Muscle layer of duodenum (tissue), 2 donors: Measurements from ENCODE around the gene LYRM2.

ENCODE experiments used
- H3K27ac ChIP-seq: one replicate; pipeline ENCODE4 v1.7.0; 2013; ENCODE audit warnings: mild to moderate bottlenecking, low read length
- H3K27me3 ChIP-seq: one replicate; pipeline ENCODE4 v1.7.0; 2013; ENCODE audit warnings: low read depth, mild to moderate bottlenecking, control low read depth, low read length
- H3K36me3 ChIP-seq, 2 donors: one replicate each; pipeline ENCODE4 v1.7.0; 2013; ENCODE audit warnings: low read length in 2 of 2, control low read depth in 1 of 2, mild to moderate bottlenecking in 1 of 2; ENCODE audit not compliant: insufficient read depth in 2 of 2, control insufficient read depth in 1 of 2
- H3K4me1 ChIP-seq, 2 donors: one replicate each; pipeline ENCODE4 v1.7.0; 2013; ENCODE audit warnings: low read length in 2 of 2, mild to moderate bottlenecking in 2 of 2, control low read depth in 1 of 2, moderate library complexity in 1 of 2; ENCODE audit not compliant: insufficient read depth in 2 of 2, control insufficient read depth in 1 of 2
- H3K4me3 ChIP-seq, 2 donors: one replicate each; pipeline ENCODE4 v1.7.0; 2013; ENCODE audit warnings: low read length in 2 of 2, low read depth in 1 of 2, mild to moderate bottlenecking in 1 of 2
- H3K9me3 ChIP-seq, 2 donors: one replicate each; pipeline ENCODE4 v1.7.0; 2013; ENCODE audit warnings: low read length in 2 of 2, control low read depth in 1 of 2, mild to moderate bottlenecking in 1 of 2; ENCODE audit not compliant: control insufficient read depth in 1 of 2
- donor health status: healthy.

Gene LYRM2

DNA sequence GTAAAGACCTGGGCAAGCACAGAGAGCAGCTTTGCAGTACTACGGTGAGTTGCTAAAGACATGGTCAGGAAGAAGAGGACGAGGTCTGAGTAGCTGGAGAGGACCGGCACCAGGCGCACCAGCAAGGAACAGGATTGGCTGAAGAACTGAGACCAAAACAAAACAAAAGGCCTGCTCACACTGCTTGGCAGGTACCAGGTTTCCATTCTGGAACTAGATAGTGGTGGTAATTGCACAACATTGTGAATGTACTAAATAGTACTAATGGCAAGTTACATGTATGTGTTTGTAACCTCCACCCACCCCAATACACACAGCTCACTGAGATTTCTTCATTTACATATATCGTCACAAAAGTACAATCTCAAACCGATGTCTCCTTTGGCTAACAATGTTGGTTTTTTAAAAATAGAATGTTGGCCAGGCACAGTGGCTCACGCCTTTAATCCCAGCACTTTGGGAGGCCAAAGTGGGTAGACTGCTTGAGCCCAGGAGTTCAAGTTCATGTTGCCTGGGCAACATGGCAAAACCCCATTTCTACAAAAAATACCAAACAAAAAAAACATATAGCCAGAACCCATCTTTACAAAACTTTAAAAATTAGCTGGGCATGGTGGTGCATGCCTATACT, 32.5 kb upstream of the LYRM2 start:
- peaks cover 0 to 3% of the 10 kb centered on the region in 2 donors for H3K4me1 ChIP-seq
- H3K4me3 ChIP-seq = no peak overlapping the region
- peaks cover 52 to 62% of the 10 kb centered on the region in 2 donors for H3K36me3 ChIP-seq
- no peak overlapping the region for H3K27ac ChIP-seq
- H3K9me3 ChIP-seq = no peaks in the 10 kb centered on the region
- no peaks in the 10 kb centered on the region for H3K27me3 ChIP-seq

- H3K36me3 ChIP-seq = peaks cover 38 to 51% of the 10 kb centered on the region in 2 donors
- no peak overlapping the region for H3K27ac ChIP-seq
These were observed 30.5 kb upstream of the LYRM2 start for GRCh38 chr6:89669002-89669401.

GRCh38 chr6:89667872-89668556, 29.5 kb upstream of the LYRM2 start:
- H3K4me1 ChIP-seq = no peaks in the 10 kb centered on the region
- H3K27ac ChIP-seq = no peak overlapping the region
- no peak overlapping the region for H3K4me3 ChIP-seq
- no peaks in the 10 kb centered on the region for H3K27me3 ChIP-seq
- peaks cover 34 to 51% of the 10 kb centered on the region in 2 donors for H3K36me3 ChIP-seq
- H3K9me3 ChIP-seq = no peaks in the 10 kb centered on the region

More at GRCh38 chr6:89669002-89669401, 30.5 kb upstream of the LYRM2 start:
- H3K4me3 ChIP-seq = no peak overlapping the region
- H3K27me3 ChIP-seq = no peaks in the 10 kb centered on the region
- no peaks in the 10 kb centered on the region for H3K9me3 ChIP-seq
- H3K4me1 ChIP-seq = no peaks in the 10 kb centered on the region

- no peaks in the 10 kb centered on the region for H3K9me3 ChIP-seq
These were observed 24.2 kb upstream of the LYRM2 start for GRCh38 chr6:89662659-89663223.

DNA sequence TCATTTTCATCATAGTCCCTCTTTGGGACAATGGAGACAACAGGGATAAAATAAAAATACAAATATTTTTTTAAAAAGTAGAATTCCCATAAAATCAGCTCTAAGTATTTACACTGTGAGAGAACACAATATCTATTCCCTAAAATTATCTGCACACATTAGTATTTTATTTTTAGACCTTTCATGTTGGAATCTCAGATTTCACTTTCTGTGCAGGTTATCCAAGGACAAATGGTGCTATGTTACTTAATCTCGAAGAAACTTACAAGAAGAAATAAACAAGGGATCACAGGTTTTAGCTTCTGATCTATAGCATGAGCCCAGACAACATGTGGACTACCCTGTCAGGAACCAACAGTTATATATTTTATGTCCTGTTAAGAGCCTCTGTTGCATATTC, 23.0 kb upstream of the LYRM2 start:
- Histone ChIP-seq H3K4me1 (no peaks in the 10 kb centered on the region), H3K36me3 (peaks cover 53 to 71% of the 10 kb centered on the region in 2 donors), H3K27ac (no peak overlapping the region), H3K27me3 (no peaks in the 10 kb centered on the region), H3K4me3 (no peak overlapping the region), H3K9me3 (no peaks in the 10 kb centered on the region)

More at GRCh38 chr6:89662659-89663223, 24.2 kb upstream of the LYRM2 start:
- no peaks in the 10 kb centered on the region for H3K4me1 ChIP-seq
- no peak overlapping the region for H3K27ac ChIP-seq
- no peaks in the 10 kb centered on the region for H3K27me3 ChIP-seq
- H3K36me3 ChIP-seq = peaks cover 47 to 69% of the 10 kb centered on the region in 2 donors
- no peak overlapping the region for H3K4me3 ChIP-seq

DNA sequence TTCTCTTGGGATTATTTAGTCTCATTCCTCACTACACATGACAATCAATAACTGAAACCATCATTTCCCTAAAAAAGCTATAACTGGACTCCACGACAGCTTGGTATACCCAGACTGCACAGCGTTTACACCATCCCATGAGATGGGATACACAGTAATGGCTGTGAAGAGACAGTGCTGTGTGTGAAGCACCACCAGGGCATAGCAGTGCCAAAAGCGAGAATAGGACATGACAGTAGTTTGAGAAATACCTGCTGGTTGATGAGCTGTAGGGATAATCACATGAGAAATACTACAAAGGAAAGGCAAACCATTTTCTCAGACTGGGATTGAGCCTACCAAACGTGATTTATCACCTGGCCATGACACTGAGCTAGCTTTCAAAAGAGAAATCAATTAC, 22.4 kb upstream of the LYRM2 start:
- Histone ChIP-seq H3K27ac (no peak overlapping the region), H3K36me3 (peaks cover 59 to 76% of the 10 kb centered on the region in 2 donors), H3K4me3 (no peak overlapping the region), H3K4me1 (no peaks in the 10 kb centered on the region), H3K27me3 (no peaks in the 10 kb centered on the region), H3K9me3 (no peaks in the 10 kb centered on the region)

DNA sequence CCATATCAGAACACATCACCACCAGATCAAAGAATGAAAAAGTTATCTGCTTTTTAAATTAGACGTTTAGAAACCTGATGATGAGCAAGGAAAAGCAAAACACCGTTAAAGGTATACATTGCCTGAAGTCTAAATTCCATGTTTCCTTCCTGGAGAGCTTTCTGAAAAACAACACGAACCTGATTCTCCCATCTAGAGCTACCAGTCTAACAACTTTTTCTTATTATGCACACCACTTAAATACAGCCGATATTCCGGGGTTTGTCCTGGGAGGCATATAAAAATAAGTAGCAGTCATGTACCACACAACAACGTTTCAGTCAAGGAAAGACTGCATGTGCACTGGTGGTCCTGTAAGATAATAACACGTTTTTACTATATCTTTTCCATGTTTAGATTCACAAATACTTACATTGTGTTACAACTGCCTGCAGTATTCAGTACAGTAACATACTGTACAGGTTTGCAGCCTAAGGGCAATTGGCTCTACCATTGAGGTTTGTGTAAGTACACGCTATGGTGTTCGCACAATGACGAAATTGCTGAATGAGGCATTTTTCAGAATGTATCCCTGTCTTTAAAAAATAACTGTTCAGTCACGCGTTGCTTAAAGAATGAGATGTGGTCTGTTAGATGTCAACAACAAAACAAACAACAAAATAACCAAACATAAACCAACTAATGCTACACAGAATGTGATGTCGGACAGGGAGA, 19.1 kb upstream of the LYRM2 start:
- Histone ChIP-seq H3K4me1 (no peaks in the 10 kb centered on the region), H3K4me3 (no peak overlapping the region), H3K36me3 (peaks cover 60 to 79% of the 10 kb centered on the region in 2 donors), H3K9me3 (no peaks in the 10 kb centered on the region), H3K27ac (no peak overlapping the region), H3K27me3 (no peaks in the 10 kb centered on the region)

GRCh38 chr6:89655122-89655521, 16.6 kb upstream of the LYRM2 start:
- H3K27ac ChIP-seq = no peak overlapping the region
- no peaks in the 10 kb centered on the region for H3K27me3 ChIP-seq
- H3K4me3 ChIP-seq = no peak overlapping the region
- H3K9me3 ChIP-seq = no peaks in the 10 kb centered on the region
- H3K36me3 ChIP-seq = peaks cover 52 to 77% of the 10 kb centered on the region in 2 donors
- H3K4me1 ChIP-seq = no peaks in the 10 kb centered on the region

GRCh38 chr6:89650579-89650978, 12.0 kb upstream of the LYRM2 start:
- H3K36me3 ChIP-seq = peaks cover 47 to 72% of the 10 kb centered on the region in 2 donors

DNA sequence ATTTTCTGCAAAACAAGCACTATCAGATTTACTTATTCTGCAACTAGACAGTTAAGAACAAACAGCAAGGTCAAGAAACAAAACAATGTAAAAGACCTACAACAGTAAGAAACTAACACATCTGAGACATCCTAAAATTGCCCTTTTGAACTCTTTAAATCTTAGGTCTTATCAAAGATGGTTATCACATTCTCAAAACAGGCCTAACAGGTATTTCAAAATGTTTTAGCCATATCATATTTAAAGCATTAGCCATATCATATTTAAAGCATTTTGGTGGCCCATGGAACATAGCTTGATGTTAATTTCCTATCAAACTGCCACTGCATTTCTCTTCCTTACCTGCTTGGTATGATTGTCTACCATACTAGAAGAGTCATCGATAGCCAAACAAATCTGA, 11.1 kb upstream of the LYRM2 start:
- Histone ChIP-seq H3K9me3 (no peaks in the 10 kb centered on the region), H3K27ac (no peak overlapping the region), H3K4me1 (no peaks in the 10 kb centered on the region), H3K36me3 (peaks cover 46 to 75% of the 10 kb centered on the region in 2 donors), H3K4me3 (no peak overlapping the region), H3K27me3 (no peaks in the 10 kb centered on the region)

More at GRCh38 chr6:89650579-89650978, 12.0 kb upstream of the LYRM2 start:
- no peaks in the 10 kb centered on the region for H3K27me3 ChIP-seq
- H3K4me3 ChIP-seq = no peak overlapping the region
- H3K9me3 ChIP-seq = no peaks in the 10 kb centered on the region
- H3K4me1 ChIP-seq = no peaks in the 10 kb centered on the region
- H3K27ac ChIP-seq = no peak overlapping the region

DNA sequence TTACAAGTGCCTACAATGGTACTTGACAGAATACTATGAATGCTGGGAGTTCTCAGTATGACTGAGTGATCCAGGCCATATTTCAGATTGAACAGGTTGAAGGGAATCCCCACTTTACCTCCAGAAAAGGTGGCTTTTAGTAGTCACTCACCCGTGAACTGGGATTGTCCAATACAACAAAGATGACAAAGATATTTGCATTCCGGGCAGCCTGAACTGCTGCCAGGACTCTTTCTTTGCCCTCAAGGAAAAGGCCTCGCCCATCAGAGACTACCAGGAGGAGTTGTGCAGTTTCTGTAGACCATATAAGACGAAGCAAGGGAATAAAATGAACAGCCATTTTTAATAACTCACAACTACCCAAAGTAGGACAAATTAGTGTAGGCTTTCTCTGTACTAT, 6.3 kb upstream of the LYRM2 start:
- Histone ChIP-seq H3K27ac (no peak overlapping the region), H3K27me3 (no peaks in the 10 kb centered on the region), H3K4me1 (no peaks in the 10 kb centered on the region), H3K4me3 (no peak overlapping the region), H3K36me3 (peaks cover 35 to 47% of the 10 kb centered on the region in 2 donors), H3K9me3 (no peaks in the 10 kb centered on the region)
